Activated naive CD8-positive, alpha-beta T cell treated with anti-CD3 and anti-CD28 coated beads, Interleukin-2, amount 10 ng/mL, durations not matched to agents 7 days and 5 days (primary cell): Measurements from ENCODE around the gene GM2A. TPM values are rescaled to one million over a fixed set of nuclear protein-coding genes. Genes with fewer than 3 reads are reported as not detected.
A peak's percentile ranks its signal among the peaks of the same experiment; 100 is the strongest.

Source experiments
- ATAC-seq: fragments of 150-1000 bp; cut with Tn5 transposase; one replicate; pipeline ENCODE4 v1.10.0; 2021; ENCODE audit warnings: low read depth, moderate library complexity
- POLR2A ChIA-PET: fragments of 350-600 bp; sonication (Branson Sonifier 250); formaldehyde crosslinking; loops from one replicate; lab custom pipeline; 2021; ENCODE audit warnings: antibody characterized with exemption; lab: Charles Lee
- DNase-seq: peaks from one replicate; pipeline ENCODE4 v3.0.0; 2021
- H3K27ac Mint-ChIP-seq: one replicate; pipeline ENCODE4 v1.8.0; 2022; ENCODE audit warnings: mild to moderate bottlenecking, mixed read lengths
- H3K27me3 Mint-ChIP-seq: one replicate; pipeline ENCODE4 v1.8.0; 2022; ENCODE audit warnings: mild to moderate bottlenecking, moderate library complexity, mixed read lengths
- H3K36me3 Mint-ChIP-seq: one replicate; pipeline ENCODE4 v1.8.0; 2021; ENCODE audit warnings: mild to moderate bottlenecking, mixed read lengths
- H3K4me1 Mint-ChIP-seq: one replicate; pipeline ENCODE4 v1.8.0; 2021; ENCODE audit warnings: mixed read lengths
- H3K4me3 Mint-ChIP-seq: one replicate; pipeline ENCODE4 v1.8.0; 2022; ENCODE audit warnings: mild to moderate bottlenecking, moderate library complexity, mixed read lengths
- H3K9me3 Mint-ChIP-seq: one replicate; pipeline ENCODE4 v1.8.0; 2021; ENCODE audit warnings: mixed read lengths
- total RNA-seq, 2 experiments: library from RNA; stranded (reverse); gene quantifications; one replicate each; pipeline ENCODE4 v1.2.3, GENCODE V29; 2021

The GM2A gene
- total RNA-seq, 2 experiments from 2014 or later, result 19.3 to 20.6 TPM

- Mint-ChIP-seq H3K27me3 (no peaks in the 10 kb centered on the region), H3K36me3 (peaks cover 24% of the 10 kb centered on the region), H3K4me3 (peak overlapping the region; percentile 83), H3K27ac (peak overlapping the region; percentile 82), H3K4me1 (peaks cover 64% of the 10 kb centered on the region), H3K9me3 (no peaks in the 10 kb centered on the region)
- POLR2A ChIA-PET, result interaction anchor here (1.8 to 6.0 kb wide), 3 partner anchors 9 to 31 kb away, joined by 4 to 164 read pairs (median 46); partner anchors contain the start of gene GM2A
- DNase-seq (no peak), ATAC-seq (no peak)
Observed at GRCh38 chr5:151221574-151221973, 31.4 kb upstream of the GM2A start.

- no peak for DNase-seq
- H3K4me1 Mint-ChIP-seq, result peaks cover 60% of the 10 kb centered on the region
- no peaks in the 10 kb centered on the region for H3K9me3 Mint-ChIP-seq
- peak overlapping the region; percentile 82 for H3K27ac Mint-ChIP-seq
- POLR2A ChIA-PET, result interaction anchor here (1.4 to 6.0 kb wide), 7 partner anchors 10 to 68 kb away, joined by 4 to 164 read pairs (median 7); partner anchors contain the start of gene GM2A
- peaks cover 20% of the 10 kb centered on the region for H3K36me3 Mint-ChIP-seq
- H3K27me3 Mint-ChIP-seq, result no peaks in the 10 kb centered on the region
- peak; percentile 12 for ATAC-seq
- peak overlapping the region; percentile 83 for H3K4me3 Mint-ChIP-seq
Observed at GRCh38 chr5:151222054-151222789, 30.8 kb upstream of the GM2A start.

- Mint-ChIP-seq H3K27me3 (no peaks in the 10 kb centered on the region), H3K4me3 (peak overlapping the region; percentile 83), H3K36me3 (peaks cover 14% of the 10 kb centered on the region), H3K27ac (peak overlapping the region; percentile 82), H3K9me3 (no peaks in the 10 kb centered on the region), H3K4me1 (peaks cover 53% of the 10 kb centered on the region)
- POLR2A ChIA-PET, result interaction anchor here (1.1 to 6.0 kb wide), 11 partner anchors 9 to 766 kb away, joined by 3 to 164 read pairs (median 7); partner anchors contain the start of gene GM2A
- DNase-seq (peak; percentile 66), ATAC-seq (peak; percentile 80)
Observed at GRCh38 chr5:151222790-151223446, 30.1 kb upstream of the GM2A start.

- H3K4me1 Mint-ChIP-seq, result peaks cover 45% of the 10 kb centered on the region
- peak within 1 kb of the TSS; percentile 83 for H3K4me3 Mint-ChIP-seq
- peak; percentile 76 for DNase-seq
- H3K27me3 Mint-ChIP-seq, result no peaks in the 10 kb centered on the region
- H3K36me3 Mint-ChIP-seq, result peaks cover 10% of the 10 kb centered on the region
- POLR2A ChIA-PET, result interaction anchor here (1.0 to 6.0 kb wide), 15 partner anchors 8 to 766 kb away, joined by 3 to 164 read pairs (median 4); partner anchors contain the start of genes ANXA6 and GM2A
- peak; percentile 64 for ATAC-seq
- H3K9me3 Mint-ChIP-seq, result no peaks in the 10 kb centered on the region
- H3K27ac Mint-ChIP-seq, result peak within 1 kb of the TSS; percentile 82
Observed at GRCh38 chr5:151223447-151224264, 29.3 kb upstream of the GM2A start, which contains the start of gene CCDC69. Gene CCDC69, minus strand, starts transcription at chr5:151224092. Its CDS starts 122 bp downstream, at chr5:151223970.

- ATAC-seq, result peak; percentile 9
- POLR2A ChIA-PET, result interaction anchor here (1.0 to 6.0 kb wide), 13 partner anchors 11 to 130 kb away, joined by 3 to 164 read pairs (median 6); partner anchors contain the start of genes ANXA6 and GM2A
- H3K4me1 Mint-ChIP-seq, result peaks cover 38% of the 10 kb centered on the region
- H3K27ac Mint-ChIP-seq, result peak overlapping the region; percentile 82
- H3K27me3 Mint-ChIP-seq, result no peaks in the 10 kb centered on the region
- peaks cover 10% of the 10 kb centered on the region for H3K36me3 Mint-ChIP-seq
- H3K9me3 Mint-ChIP-seq, result no peaks in the 10 kb centered on the region
- H3K4me3 Mint-ChIP-seq, result peak overlapping the region; percentile 83
- DNase-seq, result no peak
Observed at GRCh38 chr5:151224372-151224771, 28.6 kb upstream of the GM2A start.

GRCh38 chr5:151225071-151225470 lies 27.9 kb upstream of the GM2A start:
- Mint-ChIP-seq H3K4me1 (peaks cover 32% of the 10 kb centered on the region), H3K27me3 (no peaks in the 10 kb centered on the region), H3K27ac (peak overlapping the region; percentile 10), H3K4me3 (peak overlapping the region; percentile 8), H3K9me3 (no peaks in the 10 kb centered on the region), H3K36me3 (peaks cover 6% of the 10 kb centered on the region)
- POLR2A ChIA-PET, result interaction anchor here (0.6 to 6.0 kb wide), 3 partner anchors 9 to 13 kb away, joined by 3 to 164 read pairs (median 46); no protein-coding TSS in a partner anchor
- no peak for DNase-seq
- ATAC-seq, result no peak

GRCh38 chr5:151225475-151225874 lies 27.5 kb upstream of the GM2A start:
- no peak overlapping the region for H3K4me3 Mint-ChIP-seq

GRCh38 chr5:151227918-151228447 lies 25.0 kb upstream of the GM2A start:
- ATAC-seq, result no peak
- Mint-ChIP-seq H3K9me3 (no peaks in the 10 kb centered on the region), H3K4me3 (no peak overlapping the region), H3K4me1 (peaks cover 10% of the 10 kb centered on the region), H3K27me3 (no peaks in the 10 kb centered on the region), H3K27ac (no peak overlapping the region), H3K36me3 (peaks cover 1% of the 10 kb centered on the region)
- POLR2A ChIA-PET, result no interaction called here
- no peak for DNase-seq

More at GRCh38 chr5:151225475-151225874, 27.5 kb upstream of the GM2A start:
- POLR2A ChIA-PET, result interaction anchor here (0.6 to 5.2 kb wide), 2 partner anchors 10 kb away, joined by 3 to 46 read pairs; no protein-coding TSS in a partner anchor
- Mint-ChIP-seq H3K27me3 (no peaks in the 10 kb centered on the region), H3K4me1 (peaks cover 28% of the 10 kb centered on the region), H3K9me3 (no peaks in the 10 kb centered on the region), H3K27ac (no peak overlapping the region), H3K36me3 (peaks cover 6% of the 10 kb centered on the region)
- ATAC-seq, result no peak
- DNase-seq, result no peak

GRCh38 chr5:151228986-151229385 lies 24.0 kb upstream of the GM2A start:
- Mint-ChIP-seq H3K27me3 (no peaks in the 10 kb centered on the region), H3K27ac (no peak overlapping the region), H3K36me3 (peaks cover 1% of the 10 kb centered on the region), H3K9me3 (no peaks in the 10 kb centered on the region), H3K4me3 (no peak overlapping the region), H3K4me1 (peaks cover 17% of the 10 kb centered on the region)
- ATAC-seq (no peak), DNase-seq (no peak)
- POLR2A ChIA-PET, result interaction anchor here (1.9 kb wide), 1 partner anchor 15 kb away, joined by 10 read pairs; no protein-coding TSS in a partner anchor

GRCh38 chr5:151230048-151230680 lies 22.8 kb upstream of the GM2A start:
- Mint-ChIP-seq H3K9me3 (no peaks in the 10 kb centered on the region), H3K36me3 (peaks cover 1% of the 10 kb centered on the region), H3K4me1 (peaks cover 20% of the 10 kb centered on the region), H3K27ac (no peak overlapping the region), H3K4me3 (no peak overlapping the region), H3K27me3 (no peaks in the 10 kb centered on the region)
- POLR2A ChIA-PET, result interaction anchor here (1.9 kb wide), 1 partner anchor 16 kb away, joined by 10 read pairs; no protein-coding TSS in a partner anchor
- DNase-seq (no peak), ATAC-seq (no peak)

GRCh38 chr5:151231359-151231758 lies 21.6 kb upstream of the GM2A start:
- ATAC-seq (no peak), DNase-seq (no peak)
- Mint-ChIP-seq H3K36me3 (peaks cover 4% of the 10 kb centered on the region), H3K27me3 (no peaks in the 10 kb centered on the region), H3K9me3 (no peaks in the 10 kb centered on the region), H3K27ac (no peak overlapping the region), H3K4me3 (no peak overlapping the region), H3K4me1 (peaks cover 22% of the 10 kb centered on the region)
- POLR2A ChIA-PET, result interaction anchor here (0.6 to 1.7 kb wide), 2 partner anchors 8 to 38 kb away, joined by 3 to 4 read pairs; no protein-coding TSS in a partner anchor
